Upper lobe of left lung (tissue), 6 donors: ENCODE measurements around the gene PAPOLG. TPM values are rescaled to one million over a fixed set of nuclear protein-coding genes. Genes with fewer than 3 reads are reported as not detected.
"Not testable (repeated sequence)": the region's sequence is repeated elsewhere in the genome, so short reads cannot be mapped to it uniquely, and the experiment has no call there.

Experiments
- ATAC-seq, 2 donors: fragments of 200-7000 bp; cut with Tn5 transposase; one replicate each; pipeline ENCODE4 v1.9.1; 2022; ENCODE audit warnings: mild to moderate bottlenecking in 2 of 2, moderate library complexity in 2 of 2; ENCODE audit not compliant: low FRiP score in 2 of 2
- DNase-seq, 2 donors: peaks; one replicate each; pipeline ENCODE4 v3.0.0-alpha.2; 2019 to 2020
- H3K27ac ChIP-seq, 4 donors: fragments of 200-600 bp; sonication (generic); one replicate each; pipeline ENCODE4 v1.5.1; 2016 to 2019
- H3K27me3 ChIP-seq, 4 donors: fragments of 200-600 bp; sonication (generic); one replicate each; pipeline ENCODE4 v1.5.1; 2017 to 2019
- H3K36me3 ChIP-seq, 4 donors: fragments of 200-600 bp; sonication (generic); one replicate each; pipeline ENCODE4 v1.5.1; 2016 to 2019
- H3K4me1 ChIP-seq, 4 donors: fragments of 200-600 bp; sonication (generic); one replicate each; pipeline ENCODE4 v1.5.1; 2018 to 2019
- H3K4me3 ChIP-seq, 4 donors: fragments of 200-600 bp; sonication (generic); one replicate each; pipeline ENCODE4 v1.5.1; 2017 to 2019; ENCODE audit warnings: mild to moderate bottlenecking in 2 of 4, moderate library complexity in 1 of 4
- H3K9me3 ChIP-seq, 4 donors: fragments of 200-600 bp; sonication (generic); one replicate each; pipeline ENCODE4 v1.5.1; 2018 to 2019
- CTCF ChIP-seq, 6 experiments: fragments of 450-650 bp in 4 of 6; fragments of 200-600 bp in 2 of 6; sonication (generic) in 2 of 6; IDR thresholded peaks; one replicate each; pipeline ENCODE4 v1.5.1; 2016 to 2019; ENCODE audit warnings: antibody characterized with exemption in 6 of 6
- EP300 ChIP-seq, 4 donors: sonication (generic); formaldehyde crosslinking; IDR thresholded peaks; one replicate each; pipeline ENCODE4 v1.5.1; 2017; ENCODE audit warnings: antibody characterized with exemption in 4 of 4, control low read depth in 2 of 4
- POLR2A ChIP-seq, 4 donors: fragments of 450-650 bp; IDR thresholded peaks; one replicate each; pipeline ENCODE4 v1.5.1; 2016 to 2017; ENCODE audit warnings: antibody characterized with exemption in 4 of 4, mild to moderate bottlenecking in 2 of 4
- POLR2AphosphoS5 ChIP-seq, 2 donors: sonication (generic); formaldehyde crosslinking; IDR thresholded peaks; one replicate each; pipeline ENCODE4 v1.5.1; 2017; ENCODE audit warnings: antibody characterized with exemption in 2 of 2
- WGBS, 2 donors: methylation state at CpG; one replicate each; pipeline ENCODE4 v1.1.5; 2017 to 2018; 5-methylcytosine and 5-hydroxymethylcytosine counted together
- total RNA-seq, 6 donors: library from RNA; depleted of rRNA in 4 of 6; stranded (reverse); fragments of >200 nt in 4 of 6; gene quantifications; one replicate each; pipeline versions ENCODE4 v1.1.0 to v1.2.1, GENCODE V29; 2016 to 2021
- donor health status: DM: no; HTN: no; CAD: no; lungs with moderate emphysema.
- donor health status: DM: no; HTN: yes; CAD: no; lungs with severe emphysema.

The PAPOLG gene
- total RNA-seq, 6 donors from 2014 or later, result 9.6 to 23.0 (median 12.8) TPM

- H3K4me1 ChIP-seq, result no peaks in the 10 kb centered on the region
- H3K27ac ChIP-seq, result no peak overlapping the region
- no peak for TF ChIP-seq EP300 (IDR thresholded peaks at IDR 0.05)
- TF ChIP-seq POLR2A (IDR thresholded peaks at IDR 0.05), result no peak
- H3K36me3 ChIP-seq, result no peaks in the 10 kb centered on the region
- no peak overlapping the region for H3K4me3 ChIP-seq
- ATAC-seq (no peak), DNase-seq (no peak)
- WGBS, 2 donors, result 77 to 89% methylated on average over 4 of the region's 4 CpGs
- no peaks in the 10 kb centered on the region for H3K27me3 ChIP-seq
- H3K9me3 ChIP-seq, result no peaks in the 10 kb centered on the region
These were observed 66.9 kb downstream of the PAPOLG start for GRCh38 chr2:60822987-60823386.

GRCh38 chr2:60823694-60824305, 67.7 kb downstream of the PAPOLG start:
- Histone ChIP-seq H3K27me3 (no peaks in the 10 kb centered on the region), H3K4me3 (no peak overlapping the region), H3K9me3 (no peaks in the 10 kb centered on the region), H3K27ac (no peak overlapping the region), H3K36me3 (no peaks in the 10 kb centered on the region), H3K4me1 (no peaks in the 10 kb centered on the region)
- DNase-seq (no peak), ATAC-seq (no peak)
- WGBS, 2 donors, result 89 to 94% methylated on average over 10 of the region's 10 CpGs
- no peak for TF ChIP-seq POLR2A (IDR thresholded peaks at IDR 0.05)
- no peak for TF ChIP-seq POLR2AphosphoS5 (IDR thresholded peaks at IDR 0.05)
- no peak for TF ChIP-seq EP300 (IDR thresholded peaks at IDR 0.05)
- no peak for TF ChIP-seq CTCF (IDR thresholded peaks at IDR 0.05)

- no peak overlapping the region for H3K27ac ChIP-seq
- no peak for DNase-seq
- H3K36me3 ChIP-seq, result no peaks in the 10 kb centered on the region
- H3K4me1 ChIP-seq, result no peaks in the 10 kb centered on the region
- TF ChIP-seq EP300 (IDR thresholded peaks at IDR 0.05) (no peak), CTCF (IDR thresholded peaks at IDR 0.05) (no peak), POLR2A (IDR thresholded peaks at IDR 0.05) (no peak), POLR2AphosphoS5 (IDR thresholded peaks at IDR 0.05) (no peak)
- no peaks in the 10 kb centered on the region for H3K27me3 ChIP-seq
- H3K4me3 ChIP-seq, result no peak overlapping the region
- no peak for ATAC-seq
- WGBS, 2 donors, result 64 to 68% methylated on average over 2 of the region's 2 CpGs
- no peaks in the 10 kb centered on the region for H3K9me3 ChIP-seq
These were observed 69.6 kb downstream of the PAPOLG start for GRCh38 chr2:60825666-60826065.

- H3K27ac ChIP-seq, result no peak overlapping the region
- WGBS, 2 donors, result 83 to 90% methylated on average over 2 of the region's 2 CpGs
- no peaks in the 10 kb centered on the region for H3K4me1 ChIP-seq
- no peaks in the 10 kb centered on the region for H3K9me3 ChIP-seq
- no peak overlapping the region for H3K4me3 ChIP-seq
- ATAC-seq (no peak), DNase-seq (no peak)
- no peak for TF ChIP-seq CTCF (IDR thresholded peaks at IDR 0.05)
- no peak for TF ChIP-seq POLR2AphosphoS5 (IDR thresholded peaks at IDR 0.05)
- no peak for TF ChIP-seq POLR2A (IDR thresholded peaks at IDR 0.05)
- TF ChIP-seq EP300 (IDR thresholded peaks at IDR 0.05), result no peak
- no peaks in the 10 kb centered on the region for H3K27me3 ChIP-seq
- H3K36me3 ChIP-seq, result no peaks in the 10 kb centered on the region
These were observed 70.0 kb downstream of the PAPOLG start for GRCh38 chr2:60826111-60826510.

- DNase-seq, H3K9me3 ChIP-seq, H3K36me3 ChIP-seq, H3K27me3 ChIP-seq, H3K4me3 ChIP-seq, H3K27ac ChIP-seq, H3K4me1 ChIP-seq, ATAC-seq: not testable (repeated sequence)
- WGBS, 2 donors, result 82 to 92% methylated on average over 3 of the region's 3 CpGs
These were observed 70.8 kb downstream of the PAPOLG start for GRCh38 chr2:60826860-60827259.

- no peak overlapping the region for H3K4me3 ChIP-seq
- no peak overlapping the region for H3K27ac ChIP-seq
- no peaks in the 10 kb centered on the region for H3K36me3 ChIP-seq
- WGBS, 2 donors, result 82 to 84% methylated on average over 9 of the region's 9 CpGs
- TF ChIP-seq POLR2A (IDR thresholded peaks at IDR 0.05) (no peak), CTCF (IDR thresholded peaks at IDR 0.05) (no peak), POLR2AphosphoS5 (IDR thresholded peaks at IDR 0.05) (no peak), EP300 (IDR thresholded peaks at IDR 0.05) (no peak)
- ATAC-seq (no peak), DNase-seq (no peak)
- H3K4me1 ChIP-seq, result no peaks in the 10 kb centered on the region
- H3K9me3 ChIP-seq, result no peaks in the 10 kb centered on the region
- H3K27me3 ChIP-seq, result no peaks in the 10 kb centered on the region
These were observed 71.3 kb downstream of the PAPOLG start for GRCh38 chr2:60827369-60827768.
